SK-N-MC (cell line): ENCODE measurements around the gene RCC2.

ENCODE experiments used
- DNase-seq: peaks from one replicate; pipeline ENCODE4 v3.0.0-alpha.2; 2011; ENCODE audit warnings: low read depth, low spot score
- H3K27ac ChIP-seq: fragments of 200-600 bp; sonication (generic); 2 replicates; pipeline ENCODE4 v1.5.1; 2016; ENCODE audit warnings: mixed run types
- H3K36me3 ChIP-seq: fragments of 200-600 bp; sonication (generic); 2 replicates; pipeline ENCODE4 v1.6.1; 2017; ENCODE audit warnings: antibody characterized with exemption, low read length, mixed read lengths; ENCODE audit not compliant: insufficient read depth
- H3K4me3 ChIP-seq: fragments of 200-600 bp; sonication (generic); 2 replicates; pipeline ENCODE4 v1.5.1; 2016
- H3K9ac ChIP-seq: fragments of 200-600 bp; sonication (generic); 2 replicates; pipeline ENCODE4 v1.8.0; 2017; ENCODE audit warnings: mixed run types, mixed read lengths; ENCODE audit not compliant: insufficient read length
- H3K9me3 ChIP-seq: fragments of 200-600 bp; sonication (generic); 2 replicates; pipeline ENCODE4 v1.6.1; 2017; ENCODE audit warnings: low read depth, mild to moderate bottlenecking, antibody characterized with exemption, low read length, moderate library complexity, mixed read lengths
- EZH2 ChIP-seq: fragments of 200-600 bp; sonication (generic); IDR thresholded peaks from one replicate; pipeline ENCODE4 v1.6.1; 2017; ENCODE audit warnings: antibody characterized with exemption
- FOXP2 ChIP-seq: optimal IDR thresholded peaks from 2 replicates; pipeline ENCODE3; 2011; ENCODE audit warnings: mild to moderate bottlenecking, moderate library complexity; ENCODE audit not compliant: insufficient read depth; ENCODE audit errors: extremely low read length, control extremely low read depth
- POLR2AphosphoS5 ChIP-seq: IDR thresholded peaks from 2 replicates; pipeline ENCODE4 v1.6.1; 2012; ENCODE audit warnings: mild to moderate bottlenecking, low read depth, low read length, borderline replicate concordance

Gene RCC2

GRCh38 chr1:17405898-17406759 lies 33.3 kb downstream of the RCC2 start:
- TF ChIP-seq FOXP2 = no peak
- 0 out of 2 replicates have a peak, but pooled peaks have one; percentile 8 for TF ChIP-seq POLR2AphosphoS5
- Histone ChIP-seq H3K4me3 (no peak overlapping the region), H3K27ac (no peak overlapping the region), H3K9me3 (no peaks in the 10 kb centered on the region), H3K9ac (no peak overlapping the region), H3K36me3 (peaks cover 39% of the 10 kb centered on the region)
- no peak for DNase-seq

GRCh38 chr1:17404820-17405219 lies 34.7 kb downstream of the RCC2 start:
- Histone ChIP-seq H3K36me3 (peaks cover 26% of the 10 kb centered on the region), H3K4me3 (no peak overlapping the region), H3K9ac (no peak overlapping the region), H3K9me3 (no peaks in the 10 kb centered on the region), H3K27ac (no peak overlapping the region)
- no peak for DNase-seq
- no peak; the same call in 1 of the 2 replicates for TF ChIP-seq POLR2AphosphoS5
- no peak for TF ChIP-seq EZH2
- no peak for TF ChIP-seq FOXP2

- H3K9ac ChIP-seq = no peak overlapping the region
- TF ChIP-seq POLR2AphosphoS5 (no peak), FOXP2 (no peak), EZH2 (no peak)
- peaks cover 20% of the 10 kb centered on the region for H3K36me3 ChIP-seq
- H3K4me3 ChIP-seq = no peak overlapping the region
- no peak overlapping the region for H3K27ac ChIP-seq
- no peaks in the 10 kb centered on the region for H3K9me3 ChIP-seq
- no peak for DNase-seq
Observed at GRCh38 chr1:17404034-17404684, 35.3 kb downstream of the RCC2 start.

- Histone ChIP-seq H3K36me3 (peaks cover 9% of the 10 kb centered on the region; the same call in 1 of the 2 replicates), H3K9ac (no peak overlapping the region), H3K9me3 (no peaks in the 10 kb centered on the region), H3K27ac (no peak overlapping the region), H3K4me3 (no peak overlapping the region)
- TF ChIP-seq EZH2 (no peak), FOXP2 (no peak)
- no peak for DNase-seq
Observed at GRCh38 chr1:17403081-17403480, 36.4 kb downstream of the RCC2 start.

GRCh38 chr1:17401841-17402240 lies 37.6 kb downstream of the RCC2 start:
- no peaks in the 10 kb centered on the region for H3K9me3 ChIP-seq
- no peak for TF ChIP-seq FOXP2
- no peak for TF ChIP-seq POLR2AphosphoS5
- no peak for TF ChIP-seq EZH2
- H3K4me3 ChIP-seq = no peak overlapping the region
- H3K36me3 ChIP-seq = peaks cover under 1% of the 10 kb centered on the region; the same call in 1 of the 2 replicates
- H3K27ac ChIP-seq = no peak overlapping the region
- DNase-seq = no peak
- no peak overlapping the region for H3K9ac ChIP-seq

- H3K27ac ChIP-seq = no peak overlapping the region
- H3K9ac ChIP-seq = no peak overlapping the region
- no peaks in the 10 kb centered on the region for H3K9me3 ChIP-seq
- H3K4me3 ChIP-seq = no peak overlapping the region
- no peak for TF ChIP-seq FOXP2
- TF ChIP-seq EZH2 = no peak
- no peaks in the 10 kb centered on the region; the same call in 1 of the 2 replicates for H3K36me3 ChIP-seq
- DNase-seq = no peak
Observed at GRCh38 chr1:17400725-17401341, 38.6 kb downstream of the RCC2 start.

DNA sequence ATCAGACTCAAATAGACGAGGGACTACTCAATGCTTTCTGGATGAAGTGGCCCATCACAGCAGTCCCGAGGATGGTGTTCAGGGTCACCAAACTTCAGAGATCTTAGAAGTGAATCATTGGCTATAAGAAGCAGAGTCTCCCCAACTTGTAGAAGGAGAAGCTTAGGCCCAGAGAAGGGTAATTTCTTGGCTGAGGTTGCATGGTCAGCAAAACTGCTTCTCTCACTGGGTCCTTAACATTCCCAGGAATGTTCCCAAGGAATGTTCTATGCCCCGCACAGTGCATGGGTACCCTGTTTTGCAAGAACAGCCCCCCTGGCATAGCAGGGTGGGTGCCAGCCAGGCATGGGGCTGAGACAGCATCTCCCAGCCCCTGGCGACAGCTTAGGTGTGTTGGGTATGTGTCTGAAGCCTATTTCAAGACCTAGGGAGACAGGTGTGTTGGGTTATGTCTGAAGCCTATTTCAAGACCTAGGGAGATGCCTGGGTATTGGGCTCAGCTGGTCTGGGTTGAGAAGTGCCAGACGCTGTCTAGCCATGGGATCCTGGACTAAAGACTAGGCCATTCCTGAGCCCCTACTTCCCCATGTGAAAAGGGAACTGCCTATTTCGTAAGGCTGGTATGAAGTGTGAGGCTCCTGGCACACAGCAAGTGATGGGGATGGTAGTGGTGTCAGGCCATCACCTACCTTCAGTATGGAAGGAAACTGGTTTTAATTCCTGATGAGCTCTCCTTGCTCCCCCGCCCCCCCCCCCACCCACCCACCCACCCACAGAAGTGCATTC lies 41.4 kb downstream of the RCC2 start:
- no peak for DNase-seq
- Histone ChIP-seq H3K4me3 (no peak overlapping the region), H3K9me3 (no peaks in the 10 kb centered on the region), H3K27ac (no peak overlapping the region), H3K9ac (no peak overlapping the region), H3K36me3 (no peaks in the 10 kb centered on the region)
- no peak for TF ChIP-seq FOXP2
- no peak for TF ChIP-seq EZH2
- no peak for TF ChIP-seq POLR2AphosphoS5

- Histone ChIP-seq H3K9ac (no peak overlapping the region), H3K4me3 (no peak overlapping the region), H3K27ac (no peak overlapping the region), H3K9me3 (no peaks in the 10 kb centered on the region), H3K36me3 (no peaks in the 10 kb centered on the region)
- TF ChIP-seq EZH2 = no peak
- TF ChIP-seq POLR2AphosphoS5 = no peak
- no peak for TF ChIP-seq FOXP2
- DNase-seq = no peak
Observed at GRCh38 chr1:17393230-17393629, 46.2 kb downstream of the RCC2 start.
